Renal cortex interstitium (tissue), 3 donors: ENCODE data around the gene ATP4B. TPM values are rescaled to one million over a fixed set of nuclear protein-coding genes. Genes with fewer than 3 reads are reported as not detected.

ENCODE experiments used
- polyA plus RNA-seq, 3 donors: library from polyadenylated mRNA; unstranded; fragments of 120-200 nt; gene quantifications; one replicate each; pipeline ENCODE4 v1.2.1, GENCODE V29; 2013; ENCODE audit not compliant: insufficient read length in 3 of 3

The ATP4B gene
- polyA plus RNA-seq, 3 donors = 0.20 to 0.89 (median 0.30) TPM

Other genes starting within 250 kb of the ATP4B start
- gene ADPRHL1, start 204.7 kb downstream of the ATP4B start, polyA plus RNA-seq = 1 to 10 TPM; 4.1 to 5.2 (median 4.4) TPM
- gene DCUN1D2, start 167.5 kb downstream of the ATP4B start, polyA plus RNA-seq = 10 to 100 TPM; 17.7 to 31.1 (median 22.2) TPM
- gene TFDP1, start 73.4 kb downstream of the ATP4B start, polyA plus RNA-seq = 10 to 100 TPM; 87.3 to 99.4 (median 92.3) TPM
- gene GRK1, start 9.0 kb upstream of the ATP4B start, polyA plus RNA-seq = under 1 TPM; 0.04 to 0.12 (median 0.08) TPM
- gene TMEM255B, start 101.0 kb upstream of the ATP4B start, polyA plus RNA-seq = 10 to 100 TPM in 1 of 3 donors, 1 to 10 TPM in 2; 4.9 to 10.7 (median 7.0) TPM
- gene GAS6, start 205.9 kb upstream of the ATP4B start, polyA plus RNA-seq = 10 to 100 TPM; 18.9 to 30.6 (median 29.2) TPM